HL-60 (cell line): ENCODE results near the gene HOXD3.

Source experiments
- POLR2AphosphoS5 ChIP-seq: IDR thresholded peaks from 2 replicates; pipeline ENCODE4 v1.6.1; 2012; ENCODE audit warnings: low read depth
- SPI1 ChIP-seq: IDR thresholded peaks from 2 replicates; pipeline ENCODE4 v1.6.1; 2012; ENCODE audit warnings: low read depth, mild to moderate bottlenecking, borderline replicate concordance
- TF ChIP-seq, protein P1 (sequence below): IDR thresholded peaks from one replicate; pipeline ENCODE4 v1.5.1; 2011; ENCODE audit warnings: low read length, control low read depth, inconsistent platforms; ENCODE audit not compliant: insufficient read depth

DNA sequence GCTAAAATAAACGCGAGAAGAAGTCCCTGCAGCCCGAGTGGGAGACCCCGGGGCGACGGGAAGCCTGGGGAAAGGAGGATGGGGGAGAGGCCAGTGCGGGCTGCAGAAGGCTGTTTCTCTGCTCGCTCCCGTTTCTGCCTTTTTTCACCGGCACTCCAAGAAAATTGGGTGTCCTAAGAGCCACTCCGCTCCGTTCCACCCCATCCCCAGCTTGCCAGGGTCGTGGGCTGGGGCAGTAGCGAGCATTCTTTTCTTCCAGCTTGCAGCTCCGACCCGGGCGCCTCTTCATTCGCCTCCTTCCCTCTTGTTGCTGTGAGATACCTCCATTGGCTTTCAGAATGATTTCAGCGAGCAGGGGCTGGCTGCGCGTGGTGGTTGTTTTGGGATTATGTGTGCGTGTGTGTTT, 1.1 kb downstream of the HOXD3 start:
- TF ChIP-seq, protein P1, sequence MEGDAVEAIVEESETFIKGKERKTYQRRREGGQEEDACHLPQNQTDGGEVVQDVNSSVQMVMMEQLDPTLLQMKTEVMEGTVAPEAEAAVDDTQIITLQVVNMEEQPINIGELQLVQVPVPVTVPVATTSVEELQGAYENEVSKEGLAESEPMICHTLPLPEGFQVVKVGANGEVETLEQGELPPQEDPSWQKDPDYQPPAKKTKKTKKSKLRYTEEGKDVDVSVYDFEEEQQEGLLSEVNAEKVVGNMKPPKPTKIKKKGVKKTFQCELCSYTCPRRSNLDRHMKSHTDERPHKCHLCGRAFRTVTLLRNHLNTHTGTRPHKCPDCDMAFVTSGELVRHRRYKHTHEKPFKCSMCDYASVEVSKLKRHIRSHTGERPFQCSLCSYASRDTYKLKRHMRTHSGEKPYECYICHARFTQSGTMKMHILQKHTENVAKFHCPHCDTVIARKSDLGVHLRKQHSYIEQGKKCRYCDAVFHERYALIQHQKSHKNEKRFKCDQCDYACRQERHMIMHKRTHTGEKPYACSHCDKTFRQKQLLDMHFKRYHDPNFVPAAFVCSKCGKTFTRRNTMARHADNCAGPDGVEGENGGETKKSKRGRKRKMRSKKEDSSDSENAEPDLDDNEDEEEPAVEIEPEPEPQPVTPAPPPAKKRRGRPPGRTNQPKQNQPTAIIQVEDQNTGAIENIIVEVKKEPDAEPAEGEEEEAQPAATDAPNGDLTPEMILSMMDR = no peak
- TF ChIP-seq SPI1 (no peak), POLR2AphosphoS5 (no peak)
